C4-2B (cell line): ENCODE measurements around the gene ITGA2B.

ENCODE experiments used
- ZFX ChIP-seq: fragments of 450-650 bp; IDR thresholded peaks from 2 replicates; pipeline ENCODE4 v1.6.1; 2017
- TF ChIP-seq, protein P1 (sequence below): fragments of 450-650 bp; conservative IDR thresholded peaks from 2 replicates; pipeline ENCODE4 v1.5.1; 2017; ENCODE audit warnings: mild to moderate bottlenecking

DNA sequence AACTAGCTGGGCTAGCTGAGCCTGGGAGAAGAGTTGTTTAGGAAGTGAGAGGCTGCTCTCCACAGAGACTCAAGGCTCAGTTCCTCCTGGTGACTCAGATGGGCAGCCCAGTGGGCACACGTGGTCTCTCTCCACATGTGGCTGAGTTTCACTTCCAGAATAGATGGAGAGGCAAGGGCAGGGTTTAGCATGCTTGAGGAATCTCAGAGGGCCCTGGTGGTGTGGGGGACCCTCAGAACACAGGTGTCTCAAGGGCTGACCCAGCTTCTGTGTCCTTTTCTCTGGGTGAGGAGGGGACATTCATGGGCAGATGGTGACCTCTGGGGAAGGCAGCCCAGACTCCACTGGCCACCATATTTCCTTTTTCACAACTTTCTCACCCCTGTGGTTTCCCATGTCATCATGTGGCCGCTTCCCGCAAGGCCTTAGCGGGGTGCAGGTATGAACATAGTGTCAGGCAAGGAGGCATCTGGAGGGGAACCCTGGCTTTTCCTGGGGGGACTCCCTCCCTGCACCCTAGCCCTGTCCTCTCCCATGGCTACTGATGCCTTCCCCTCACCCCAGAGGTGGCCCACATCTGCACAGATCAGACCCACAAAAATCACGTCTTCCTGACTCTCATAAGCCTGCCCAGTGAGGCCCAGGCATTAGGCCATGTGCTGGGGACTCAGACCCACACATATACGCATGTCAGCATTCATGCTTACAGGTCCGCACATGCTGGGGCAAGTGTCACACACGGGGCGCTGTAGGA lies 41.0 kb downstream of the ITGA2B start:
- TF ChIP-seq, protein P1, sequence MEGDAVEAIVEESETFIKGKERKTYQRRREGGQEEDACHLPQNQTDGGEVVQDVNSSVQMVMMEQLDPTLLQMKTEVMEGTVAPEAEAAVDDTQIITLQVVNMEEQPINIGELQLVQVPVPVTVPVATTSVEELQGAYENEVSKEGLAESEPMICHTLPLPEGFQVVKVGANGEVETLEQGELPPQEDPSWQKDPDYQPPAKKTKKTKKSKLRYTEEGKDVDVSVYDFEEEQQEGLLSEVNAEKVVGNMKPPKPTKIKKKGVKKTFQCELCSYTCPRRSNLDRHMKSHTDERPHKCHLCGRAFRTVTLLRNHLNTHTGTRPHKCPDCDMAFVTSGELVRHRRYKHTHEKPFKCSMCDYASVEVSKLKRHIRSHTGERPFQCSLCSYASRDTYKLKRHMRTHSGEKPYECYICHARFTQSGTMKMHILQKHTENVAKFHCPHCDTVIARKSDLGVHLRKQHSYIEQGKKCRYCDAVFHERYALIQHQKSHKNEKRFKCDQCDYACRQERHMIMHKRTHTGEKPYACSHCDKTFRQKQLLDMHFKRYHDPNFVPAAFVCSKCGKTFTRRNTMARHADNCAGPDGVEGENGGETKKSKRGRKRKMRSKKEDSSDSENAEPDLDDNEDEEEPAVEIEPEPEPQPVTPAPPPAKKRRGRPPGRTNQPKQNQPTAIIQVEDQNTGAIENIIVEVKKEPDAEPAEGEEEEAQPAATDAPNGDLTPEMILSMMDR = no peak
- no peak for TF ChIP-seq ZFX
